Activated T-helper 1 cell treated with Interleukin-2 at 50 U/mL for 16 hours (primary cell): ENCODE measurements around the gene GPR42.
"Not testable (repeated sequence)": the region's sequence is repeated elsewhere in the genome, so short reads cannot be mapped to it uniquely, and the experiment has no call there.

Source experiments
- DNase-seq: peaks from one replicate; pipeline ENCODE4 v3.0.0-alpha.2; 2020; ENCODE audit warnings: low read depth

Gene GPR42

GRCh38 chr19:35396240-35396885 lies 25.5 kb downstream of the GPR42 start:
- no peak for DNase-seq

- no peak for DNase-seq
Measured at GRCh38 chr19:35397064-35397463, 26.2 kb downstream of the GPR42 start.

DNA sequence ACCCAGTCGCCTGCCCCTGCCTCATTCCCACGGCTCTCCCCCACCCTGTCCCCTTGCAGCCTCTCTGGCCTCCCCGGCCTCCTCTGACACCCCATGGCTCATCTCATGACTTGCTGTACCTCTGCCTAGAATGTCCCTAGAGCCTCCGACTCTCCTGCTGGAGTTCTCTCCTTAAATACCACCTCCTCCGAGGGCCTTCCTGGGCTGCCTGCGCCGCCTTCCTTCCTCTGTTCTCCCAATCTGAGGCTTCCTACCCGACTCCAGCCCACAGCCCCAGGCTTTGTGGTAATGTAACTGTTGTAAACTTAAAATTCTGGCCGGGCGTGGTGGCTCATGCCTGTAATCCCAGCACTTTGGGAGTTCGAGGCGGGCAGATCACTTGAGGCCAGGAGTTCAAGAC lies 27.7 kb downstream of the GPR42 start:
- no peak for DNase-seq

GRCh38 chr19:35399231-35399630 lies 28.4 kb downstream of the GPR42 start:
- no peak for DNase-seq

GRCh38 chr19:35399948-35400772 lies 29.3 kb downstream of the GPR42 start:
- no peak for DNase-seq

GRCh38 chr19:35400773-35401100 lies 29.9 kb downstream of the GPR42 start:
- DNase-seq: no peak

DNA sequence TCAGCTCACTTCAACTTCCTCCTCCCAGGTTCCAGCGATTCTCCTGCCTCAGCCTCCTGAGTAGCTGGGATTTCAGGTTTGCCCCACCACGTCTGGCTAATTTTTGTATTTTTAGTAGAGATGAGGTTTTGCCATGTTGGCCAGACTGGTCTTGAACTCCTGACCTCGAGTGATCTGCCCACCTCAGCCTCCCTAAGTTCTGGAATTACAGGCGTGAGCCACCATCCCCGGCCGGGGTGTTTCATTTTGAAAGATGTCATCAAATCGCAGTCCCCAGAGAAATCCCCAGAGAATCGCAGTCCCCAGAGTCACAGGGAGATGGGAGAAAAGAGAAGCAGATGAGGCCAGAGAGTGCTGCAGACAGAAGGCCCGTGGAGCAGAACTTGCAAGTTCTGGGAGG lies 30.5 kb downstream of the GPR42 start:
- not testable (repeated sequence) for DNase-seq

DNA sequence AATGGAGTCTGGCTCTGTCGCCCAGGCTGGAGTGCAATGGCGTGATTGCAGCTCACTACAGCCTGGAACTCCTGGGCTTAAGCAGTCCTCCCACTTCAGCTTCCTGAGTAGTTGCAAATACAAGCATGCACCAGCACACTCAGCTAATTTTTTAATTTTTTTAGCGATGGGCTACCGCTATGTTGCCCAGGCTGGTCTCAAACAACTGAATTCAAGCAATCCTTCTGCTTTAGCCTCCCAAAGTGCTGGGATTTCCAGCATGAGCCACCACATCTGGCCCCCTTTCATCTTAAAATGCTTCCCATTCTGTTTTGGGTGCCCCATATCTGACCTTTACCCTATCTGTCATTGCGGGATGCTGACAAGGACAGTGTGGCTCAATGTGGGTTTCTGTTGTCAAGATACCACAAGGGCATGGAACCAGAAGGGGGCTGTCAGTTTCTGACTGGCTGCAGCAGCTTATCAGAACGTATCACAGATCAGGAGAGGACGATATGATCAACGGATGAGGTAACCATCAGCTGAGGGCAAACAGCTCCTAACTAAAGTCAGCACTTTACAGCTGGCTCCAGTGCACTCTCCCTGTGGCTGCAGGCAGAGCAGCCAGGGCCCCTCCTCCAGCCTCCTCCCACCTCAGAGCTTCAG lies 32.4 kb downstream of the GPR42 start:
- no peak for DNase-seq

DNA sequence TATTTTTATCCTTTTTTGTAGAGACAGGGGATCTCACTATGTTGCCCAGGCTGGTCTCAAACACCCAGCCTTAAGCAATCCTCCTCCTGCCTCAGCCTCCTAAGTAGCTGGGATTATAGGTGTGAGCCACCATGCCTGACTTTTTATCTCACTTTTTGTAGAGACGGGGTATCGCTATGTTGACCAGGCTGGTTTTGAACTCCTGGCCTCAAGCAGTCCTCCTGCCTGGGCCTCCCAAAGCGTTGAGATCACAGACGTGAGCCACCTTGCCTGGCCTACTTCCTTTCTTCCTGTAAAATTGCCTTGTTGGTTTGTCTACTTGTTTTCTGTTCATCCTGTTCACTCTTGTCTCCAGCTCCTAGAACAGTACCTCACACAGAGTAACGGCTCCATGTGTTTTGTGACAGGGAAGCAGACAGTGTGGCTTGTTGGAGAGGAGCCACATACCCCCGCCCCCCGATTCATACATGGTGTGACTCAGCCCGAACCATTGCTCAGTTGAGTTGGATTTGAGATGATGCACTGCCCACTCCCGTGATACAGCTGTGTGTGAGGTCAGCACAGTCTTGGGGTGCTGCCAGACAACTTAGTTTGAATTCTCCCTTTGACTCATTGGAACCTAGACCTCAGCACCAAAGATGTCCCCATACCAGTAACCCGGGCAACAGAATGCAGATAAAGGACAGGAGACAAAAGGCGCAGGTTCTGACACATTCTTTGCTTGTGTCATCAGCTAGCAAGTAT lies 34.2 kb downstream of the GPR42 start:
- DNase-seq: no peak

GRCh38 chr19:35407619-35408018 lies 36.8 kb downstream of the GPR42 start:
- DNase-seq: no peak

GRCh38 chr19:35408284-35409171 lies 37.7 kb downstream of the GPR42 start:
- DNase-seq: no peak

DNA sequence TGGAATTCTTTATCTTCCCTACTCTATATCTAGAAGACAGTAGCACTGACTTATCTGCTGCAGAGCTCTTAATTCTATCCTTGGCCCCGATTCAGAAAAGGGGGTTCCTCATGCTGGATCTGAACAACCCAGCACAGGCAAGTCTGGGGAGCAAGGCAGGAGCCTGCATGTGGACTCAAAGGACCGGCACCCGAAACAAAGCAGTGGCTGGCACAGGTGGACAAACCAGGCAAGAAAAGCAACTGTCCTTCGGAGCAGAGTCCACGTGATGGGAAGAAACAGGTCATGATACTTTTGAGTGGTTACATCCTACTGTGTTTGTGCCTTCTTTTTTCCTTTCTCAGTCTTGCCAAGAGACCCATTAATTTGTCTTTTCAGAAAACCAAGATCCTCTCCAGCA lies 38.3 kb downstream of the GPR42 start:
- DNase-seq: no peak

DNA sequence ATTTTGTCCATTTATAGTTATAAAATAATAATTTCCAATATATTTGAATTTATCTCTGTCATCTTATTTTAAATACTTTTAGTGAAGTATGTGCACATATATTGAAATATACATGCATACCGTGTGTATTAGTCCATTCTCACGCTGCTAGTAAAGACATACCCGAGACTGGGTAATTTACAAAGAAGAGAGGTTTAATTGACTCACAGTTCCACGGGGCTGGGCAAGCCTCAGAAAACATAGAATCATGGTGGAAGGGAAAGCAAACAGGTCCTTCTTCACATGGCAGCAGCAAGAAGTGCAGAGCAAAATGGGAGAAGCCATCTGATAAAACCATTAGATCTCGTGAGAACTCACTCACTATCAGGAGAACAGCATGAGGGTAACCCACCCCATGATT lies 39.6 kb downstream of the GPR42 start:
- no peak for DNase-seq

DNA sequence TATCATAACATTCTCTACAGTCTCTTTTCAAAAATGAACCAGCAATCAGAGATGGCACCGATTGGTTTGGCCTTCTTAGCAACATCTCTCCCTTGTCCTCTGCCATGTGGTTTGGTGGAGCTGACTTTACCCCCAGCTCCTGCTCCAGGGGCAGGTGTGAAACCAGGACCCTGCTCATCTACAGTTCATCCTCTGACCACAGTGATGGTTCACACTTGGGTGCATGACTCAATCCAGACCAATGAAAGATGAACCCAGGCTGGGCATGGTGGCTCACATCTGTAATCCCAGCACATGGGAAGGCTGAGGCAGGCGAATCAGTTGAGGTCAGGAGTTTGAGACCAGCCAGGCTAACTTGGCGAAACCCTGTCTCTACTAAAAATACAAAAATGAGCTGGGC lies 43.6 kb downstream of the GPR42 start:
- DNase-seq: no peak

DNA sequence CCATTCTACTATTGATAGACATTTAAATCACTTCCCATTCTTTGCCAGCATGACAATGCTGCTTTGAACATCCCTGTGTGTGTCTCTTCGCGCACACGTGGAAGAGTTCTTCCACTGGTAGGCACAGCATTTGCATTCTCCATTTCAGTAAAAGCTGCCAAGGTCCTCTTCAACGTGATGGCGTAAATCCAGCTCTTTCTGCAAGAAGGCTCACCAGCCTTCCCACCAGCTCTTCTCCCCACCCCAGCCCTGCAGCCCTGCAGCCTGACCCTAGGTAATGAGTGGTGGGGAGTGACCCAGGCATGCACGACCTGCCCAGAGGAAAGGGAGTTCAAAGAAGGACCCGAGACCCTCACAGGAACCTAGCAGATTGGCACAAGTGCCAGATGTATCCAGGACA lies 45.5 kb downstream of the GPR42 start:
- no peak for DNase-seq

DNA sequence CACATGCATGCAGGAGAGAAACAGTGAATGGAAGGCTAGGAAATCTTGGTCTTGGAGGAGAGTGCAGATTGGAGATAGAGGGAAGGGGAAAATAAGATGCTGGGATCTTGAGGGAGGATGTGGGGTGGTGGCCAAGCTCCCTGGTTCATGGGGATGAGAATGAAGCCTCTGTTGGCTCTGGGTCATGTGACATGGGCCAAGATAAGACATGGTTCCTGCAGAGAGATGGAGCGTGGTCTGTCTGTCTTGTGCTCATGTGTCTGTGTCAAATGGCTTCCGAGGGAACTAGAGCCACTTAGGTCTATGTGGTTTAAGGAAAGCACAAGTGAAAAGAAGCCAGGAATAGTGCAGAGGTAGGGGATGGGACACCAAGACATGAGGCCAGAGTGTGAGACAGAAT lies 46.4 kb downstream of the GPR42 start:
- DNase-seq: no peak

GRCh38 chr19:35417713-35418534 lies 47.1 kb downstream of the GPR42 start:
- DNase-seq: no peak

- DNase-seq: no peak
Measured at GRCh38 chr19:35419046-35419445, 48.2 kb downstream of the GPR42 start.

GRCh38 chr19:35419805-35420204 lies 48.9 kb downstream of the GPR42 start:
- DNase-seq: no peak

GRCh38 chr19:35421362-35421761 lies 50.5 kb downstream of the GPR42 start:
- no peak for DNase-seq
